Lung (tissue), 16 donors: Measurements from ENCODE around the gene RRAGB. TPM values are rescaled to one million over a fixed set of nuclear protein-coding genes. Genes with fewer than 3 reads are reported as not detected.
"Not testable (repeated sequence)": the region's sequence is repeated elsewhere in the genome, so short reads cannot be mapped to it uniquely, and the experiment has no call there.

ENCODE experiments used
- ATAC-seq: fragments of 200-7000 bp; cut with Tn5 transposase; one replicate; pipeline ENCODE4 v1.9.1; 2020; ENCODE audit warnings: moderate number of reproducible peaks; ENCODE audit not compliant: insufficient read depth, low FRiP score
- DNase-seq, 3 donors: peaks; one replicate each; pipeline ENCODE4 v3.0.0-alpha.2; 2013 to 2017
- H3K27ac ChIP-seq, 2 donors: one replicate each; pipeline ENCODE4 v1.5.1; 2013; ENCODE audit warnings: mild to moderate bottlenecking in 2 of 2, moderate library complexity in 2 of 2, control low read depth in 1 of 2, inconsistent platforms in 1 of 2, low read depth in 1 of 2, low read length in 1 of 2
- H3K27me3 ChIP-seq, 3 donors: one replicate each; pipeline ENCODE4 v1.5.1; 2013; ENCODE audit warnings: low read length in 2 of 3; ENCODE audit not compliant: control insufficient read depth in 3 of 3, insufficient read depth in 3 of 3
- H3K36me3 ChIP-seq, 4 donors: one replicate each; pipeline ENCODE4 v1.5.1; 2013; ENCODE audit warnings: low read length in 4 of 4, mild to moderate bottlenecking in 1 of 4, moderate library complexity in 1 of 4; ENCODE audit not compliant: control insufficient read depth in 4 of 4, insufficient read depth in 4 of 4
- H3K4me1 ChIP-seq, 5 donors: one replicate each; pipeline ENCODE4 v1.5.1; 2013; ENCODE audit warnings: low read length in 5 of 5, mild to moderate bottlenecking in 2 of 5, moderate library complexity in 1 of 5; ENCODE audit not compliant: control insufficient read depth in 5 of 5, insufficient read depth in 5 of 5
- H3K4me3 ChIP-seq: one replicate; pipeline ENCODE4 v1.5.1; 2013; ENCODE audit warnings: mild to moderate bottlenecking, control low read depth, moderate library complexity
- H3K9ac ChIP-seq, 2 donors: one replicate each; pipeline ENCODE4 v1.5.1; 2013; ENCODE audit warnings: low read length in 2 of 2, control low read depth in 1 of 2; ENCODE audit not compliant: insufficient read depth in 1 of 2
- H3K9me3 ChIP-seq, 4 donors: one replicate each; pipeline ENCODE4 v1.5.1; 2013; ENCODE audit warnings: low read length in 3 of 4, mild to moderate bottlenecking in 1 of 4, moderate library complexity in 1 of 4; ENCODE audit not compliant: control insufficient read depth in 4 of 4, insufficient read depth in 3 of 4
- CTCF ChIP-seq: IDR thresholded peaks from 2 replicates; pipeline ENCODE4 v1.5.1; 2012; ENCODE audit warnings: mild to moderate bottlenecking; ENCODE audit errors: control extremely low read depth, extremely low read depth
- WGBS, 2 donors: extraction: QIAGEN DNeasy Blood & Tissue Kit; methylation state at CpG; one replicate each; pipeline ENCODE4 v1.1.7; 2013; 5-methylcytosine and 5-hydroxymethylcytosine counted together
- long read RNA-seq, 5 donors: transcript quantifications; one replicate each; lab custom pipeline, GENCODE V29; 2026
- polyA plus RNA-seq, 2 donors: library from polyadenylated mRNA; stranded (reverse); fragments of 200-250 nt; gene quantifications; one replicate each; pipeline ENCODE4 v1.2.1, GENCODE V29; 2013
- total RNA-seq, 2 donors: library from RNA; depleted of rRNA in 1 of 2; stranded (reverse); fragments of >200 nt in 1 of 2; gene quantifications; one replicate each; pipeline ENCODE4 v1.2.1, GENCODE V29; 2014 to 2021
- donor health status: control.
- donor health status: control.
- donor health status: Bipolar disorder and iron deficiency.
- donor health status: healthy.
- donor health status: DM: yes; HTN: yes; CAD: no.

The RRAGB gene
- total RNA-seq (10 to 100 TPM; 14.4 to 44.9 TPM), polyA plus RNA-seq (10 to 100 TPM; 13.0 to 18.1 TPM)
- long read RNA-seq, donor 1, transcript RRAGB-202 (10 exons, 2,061 nt): major isoform, 5 of 9 reads
- long read RNA-seq, donor 1, partial matches to known transcripts: 0 of 9 reads
- long read RNA-seq, donor 1, other reads (novel, unspliced or antisense): 0 of 9 reads
- long read RNA-seq, donor 2, partial matches to known transcripts: 0 of 2 reads
- long read RNA-seq, donor 2, other reads (novel, unspliced or antisense): 0 of 2 reads
- long read RNA-seq, donor 3, partial matches to known transcripts: 5 of 9 reads
- long read RNA-seq, donor 3, other reads (novel, unspliced or antisense): 0 of 9 reads
- long read RNA-seq, donor 4, partial matches to known transcripts: 0 of 1 reads
- long read RNA-seq, donor 4, other reads (novel, unspliced or antisense): 0 of 1 reads
- long read RNA-seq, donor 5, transcript RRAGB-202 (10 exons, 2,061 nt): major isoform, 9 of 11 reads
- long read RNA-seq, donor 5, partial matches to known transcripts: 0 of 11 reads
- long read RNA-seq, donor 5, other reads (novel, unspliced or antisense): 0 of 11 reads

GRCh38 chrX:55717521-55718497 is at the start of gene RRAGB:
RRAGB (plus strand) TSS chrX:55717749; CDS start chrX:55718328, 579 bp downstream.
- peak within 1 kb of the TSS; percentile 69 to 76 for H3K9ac ChIP-seq
- H3K27me3 ChIP-seq: no peaks in the 10 kb centered on the region
- TF ChIP-seq CTCF: no peak
- WGBS, 2 donors: 0 to 39% methylated on average over 35 to 46 of the region's 46 CpGs
- DNase-seq: peak; percentile 94 to 97 (median 95)
- peak within 1 kb of the TSS; percentile 51 for H3K4me3 ChIP-seq
- H3K9me3 ChIP-seq: peaks cover 0 to 2% (median 0%) of the 10 kb centered on the region in 4 donors
- peak; percentile 98 for ATAC-seq
- H3K4me1 ChIP-seq: peaks cover 0 to 5% (median 0%) of the 10 kb centered on the region in 5 donors
- peaks cover 0 to 8% (median 0%) of the 10 kb centered on the region in 4 donors for H3K36me3 ChIP-seq
- H3K27ac ChIP-seq: peak within 1 kb of the TSS; percentile 84 to 88

- no peak overlapping the region for H3K27ac ChIP-seq
- H3K27me3 ChIP-seq: no peaks in the 10 kb centered on the region
- TF ChIP-seq CTCF: no peak
- 63 to 88% methylated on average over 1 of the region's 1 CpG for WGBS, 2 donors
- no peak for ATAC-seq
- H3K4me1 ChIP-seq: no peaks in the 10 kb centered on the region
- H3K36me3 ChIP-seq: no peaks in the 10 kb centered on the region
- no peak overlapping the region for H3K4me3 ChIP-seq
- DNase-seq: no peak
- H3K9me3 ChIP-seq: peaks cover 0 to 3% (median 1%) of the 10 kb centered on the region in 4 donors
- no peak overlapping the region for H3K9ac ChIP-seq
These were observed 49.5 kb upstream of the RRAGB start for GRCh38 chrX:55668084-55668483.

GRCh38 chrX:55688579-55688978 is 29.0 kb upstream of the RRAGB start:
- not testable (repeated sequence) for H3K4me3 ChIP-seq, H3K27ac ChIP-seq, ATAC-seq, H3K36me3 ChIP-seq, H3K27me3 ChIP-seq, H3K9ac ChIP-seq, H3K4me1 ChIP-seq, DNase-seq
- H3K9me3 ChIP-seq: peaks cover 0 to 10% (median 3%) of the 10 kb centered on the region in 4 donors
- 71 to 88% methylated on average over 9 to 10 of the region's 10 CpGs for WGBS, 2 donors
